Upper lobe of right lung (tissue), 1 donor: Measurements from ENCODE around the gene GDPD5. TPM values are rescaled to one million over a fixed set of nuclear protein-coding genes. Genes with fewer than 3 reads are reported as not detected.

Experiments
- ATAC-seq: fragments of 200-7000 bp; cut with Tn5 transposase; one replicate; pipeline ENCODE4 v1.9.1; 2020; ENCODE audit warnings: mild to moderate bottlenecking, moderate library complexity
- DNase-seq: peaks from one replicate; pipeline ENCODE4 v3.0.0-alpha.2; 2020
- H3K27ac ChIP-seq: fragments of 200-600 bp; one replicate; pipeline ENCODE4 v1.8.0; 2022
- H3K27me3 ChIP-seq: fragments of 200-600 bp; one replicate; pipeline ENCODE4 v1.8.0; 2022; ENCODE audit warnings: mild to moderate bottlenecking
- H3K36me3 ChIP-seq: fragments of 200-600 bp; one replicate; pipeline ENCODE4 v1.8.0; 2022
- H3K4me1 ChIP-seq: fragments of 200-600 bp; one replicate; pipeline ENCODE4 v1.8.0; 2022
- H3K4me3 ChIP-seq: fragments of 200-600 bp; one replicate; pipeline ENCODE4 v1.8.0; 2022; ENCODE audit warnings: mild to moderate bottlenecking
- H3K9me3 ChIP-seq: fragments of 200-600 bp; one replicate; pipeline ENCODE4 v1.8.0; 2022
- intact Hi-C: fragments of 100-400 bp; cut with DNase I; formaldehyde crosslinking; loops from one replicate; pipeline ENCODE4 v1.11.0; 2022
- total RNA-seq: library from RNA; stranded (reverse); fragmentation: NEBNext Ultra II Directional; extraction: Animal tissue kit (Norgen Biotek cat#: 25700); gene quantifications from one replicate; pipeline ENCODE4 v1.2.1, GENCODE V29; 2021
- TF ChIP-seq, protein P1 (sequence below): fragments of 200-600 bp; IDR thresholded peaks from one replicate; pipeline ENCODE4 v1.8.0; 2022; ENCODE audit warnings: antibody characterized with exemption
- donor health status: DM: no; HTN: yes; CAD: no; lungs with severe emphysema.

Gene GDPD5
- total RNA-seq, 1 donor from 2014 or later = 19.3 TPM

DNA sequence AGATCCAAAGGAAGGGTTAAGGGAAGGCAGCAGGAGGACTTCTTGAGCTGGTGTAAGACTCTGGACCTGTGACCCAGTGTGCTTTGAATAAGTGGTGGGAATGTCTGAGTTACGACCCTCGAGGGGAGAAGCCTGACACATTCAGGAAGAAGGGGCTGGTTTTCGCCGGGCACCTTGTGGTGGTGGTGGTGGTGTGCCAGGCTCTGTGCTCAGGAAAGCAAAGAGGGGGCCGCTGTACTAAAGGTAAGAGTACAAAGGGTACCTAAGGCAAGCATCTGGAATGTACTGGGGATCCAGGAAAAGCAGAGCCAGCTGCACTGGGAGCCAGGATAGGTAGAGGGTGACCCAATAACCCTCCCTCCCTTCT, 99.0 kb downstream of the GDPD5 start:
- TF ChIP-seq, protein P1, sequence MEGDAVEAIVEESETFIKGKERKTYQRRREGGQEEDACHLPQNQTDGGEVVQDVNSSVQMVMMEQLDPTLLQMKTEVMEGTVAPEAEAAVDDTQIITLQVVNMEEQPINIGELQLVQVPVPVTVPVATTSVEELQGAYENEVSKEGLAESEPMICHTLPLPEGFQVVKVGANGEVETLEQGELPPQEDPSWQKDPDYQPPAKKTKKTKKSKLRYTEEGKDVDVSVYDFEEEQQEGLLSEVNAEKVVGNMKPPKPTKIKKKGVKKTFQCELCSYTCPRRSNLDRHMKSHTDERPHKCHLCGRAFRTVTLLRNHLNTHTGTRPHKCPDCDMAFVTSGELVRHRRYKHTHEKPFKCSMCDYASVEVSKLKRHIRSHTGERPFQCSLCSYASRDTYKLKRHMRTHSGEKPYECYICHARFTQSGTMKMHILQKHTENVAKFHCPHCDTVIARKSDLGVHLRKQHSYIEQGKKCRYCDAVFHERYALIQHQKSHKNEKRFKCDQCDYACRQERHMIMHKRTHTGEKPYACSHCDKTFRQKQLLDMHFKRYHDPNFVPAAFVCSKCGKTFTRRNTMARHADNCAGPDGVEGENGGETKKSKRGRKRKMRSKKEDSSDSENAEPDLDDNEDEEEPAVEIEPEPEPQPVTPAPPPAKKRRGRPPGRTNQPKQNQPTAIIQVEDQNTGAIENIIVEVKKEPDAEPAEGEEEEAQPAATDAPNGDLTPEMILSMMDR = no peak
- DNase-seq (no peak), ATAC-seq (no peak)
- H3K27me3 ChIP-seq = peaks cover 13% of the 10 kb centered on the region
- no peak overlapping the region for H3K27ac ChIP-seq
- intact Hi-C loops = no loop called here
- H3K36me3 ChIP-seq = peaks cover 4% of the 10 kb centered on the region
- H3K9me3 ChIP-seq = no peaks in the 10 kb centered on the region
- H3K4me3 ChIP-seq = no peak overlapping the region
- peaks cover 18% of the 10 kb centered on the region for H3K4me1 ChIP-seq

DNA sequence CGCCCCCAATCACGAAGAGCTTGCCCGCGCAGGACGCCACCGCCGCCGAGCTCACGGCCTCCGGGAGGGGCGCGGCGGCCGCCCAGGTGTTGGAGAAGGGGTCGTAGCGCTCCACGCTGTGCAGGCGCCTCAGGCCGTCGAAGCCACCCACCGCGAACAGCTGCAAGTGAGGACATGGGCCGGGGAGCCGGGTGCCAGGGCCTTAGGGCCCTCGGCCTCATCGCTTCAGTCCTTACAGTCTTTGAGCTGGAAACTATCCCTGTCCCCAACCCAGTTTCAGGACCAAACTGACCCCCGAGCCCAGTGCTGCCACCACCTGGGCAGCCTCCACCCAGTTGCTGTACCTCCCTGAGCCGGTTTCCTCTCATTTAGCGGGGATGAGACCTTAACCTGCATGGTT, 100.3 kb downstream of the GDPD5 start:
- intact Hi-C loops = no loop called here
- no peak overlapping the region for H3K4me3 ChIP-seq
- no peak overlapping the region for H3K27ac ChIP-seq
- TF ChIP-seq, protein P1 = no peak
- no peak for ATAC-seq
- DNase-seq = no peak
- peaks cover 12% of the 10 kb centered on the region for H3K4me1 ChIP-seq
- peaks cover 4% of the 10 kb centered on the region for H3K27me3 ChIP-seq
- no peaks in the 10 kb centered on the region for H3K9me3 ChIP-seq
- peaks cover 4% of the 10 kb centered on the region for H3K36me3 ChIP-seq

DNA sequence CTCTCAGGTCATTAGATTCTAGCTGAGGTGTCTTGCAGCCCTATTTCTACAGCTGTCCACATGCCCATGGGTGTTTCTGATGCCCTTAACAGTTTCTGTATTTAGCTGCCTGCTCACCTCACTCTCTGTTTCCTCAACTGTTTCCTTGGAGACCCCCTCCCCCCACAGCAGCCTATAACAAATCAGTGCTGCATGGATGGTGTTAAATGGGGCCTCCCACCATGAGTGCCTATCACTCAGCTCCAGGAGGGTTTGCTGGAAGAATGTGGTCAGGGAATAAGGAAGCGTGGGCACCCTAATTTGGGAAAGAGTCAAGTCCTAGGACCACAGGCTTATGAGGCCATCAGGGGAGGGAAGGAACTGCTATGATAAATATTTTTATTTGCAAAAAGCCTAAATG, 101.3 kb downstream of the GDPD5 start:
- no peak for DNase-seq
- H3K27ac ChIP-seq = no peak overlapping the region
- H3K36me3 ChIP-seq = peaks cover 4% of the 10 kb centered on the region
- no peak for ATAC-seq
- TF ChIP-seq, protein P1 = no peak
- peaks cover 15% of the 10 kb centered on the region for H3K4me1 ChIP-seq
- no peak overlapping the region for H3K4me3 ChIP-seq
- no peaks in the 10 kb centered on the region for H3K9me3 ChIP-seq
- H3K27me3 ChIP-seq = peaks cover 4% of the 10 kb centered on the region
- intact Hi-C loops = no loop called here

DNA sequence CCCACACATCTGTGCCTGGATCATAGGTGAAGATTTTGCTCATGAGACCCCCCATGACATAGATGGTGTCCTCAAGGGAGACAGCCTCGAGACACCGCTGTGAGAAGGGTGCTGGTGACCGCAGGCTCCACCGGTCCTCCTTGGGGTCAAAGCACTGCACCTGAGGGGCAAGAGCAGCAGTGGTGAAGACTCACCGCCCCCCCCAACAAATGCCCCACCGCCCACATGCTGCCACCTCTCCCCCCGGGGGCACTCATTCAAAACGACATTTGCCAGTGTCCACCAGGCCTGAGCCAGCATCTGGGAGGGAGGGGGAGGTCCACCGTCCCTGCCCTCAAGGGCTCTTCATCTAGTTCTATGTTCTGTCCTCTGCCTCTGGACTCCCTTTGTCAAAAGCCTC, 102.0 kb downstream of the GDPD5 start:
- ATAC-seq (no peak), DNase-seq (no peak)
- intact Hi-C loops = no loop called here
- Histone ChIP-seq H3K9me3 (no peaks in the 10 kb centered on the region), H3K36me3 (peaks cover 4% of the 10 kb centered on the region), H3K4me1 (peaks cover 22% of the 10 kb centered on the region), H3K4me3 (no peak overlapping the region), H3K27me3 (no peaks in the 10 kb centered on the region), H3K27ac (peak overlapping the region; percentile 45)
- TF ChIP-seq, protein P1 = no peak

DNA sequence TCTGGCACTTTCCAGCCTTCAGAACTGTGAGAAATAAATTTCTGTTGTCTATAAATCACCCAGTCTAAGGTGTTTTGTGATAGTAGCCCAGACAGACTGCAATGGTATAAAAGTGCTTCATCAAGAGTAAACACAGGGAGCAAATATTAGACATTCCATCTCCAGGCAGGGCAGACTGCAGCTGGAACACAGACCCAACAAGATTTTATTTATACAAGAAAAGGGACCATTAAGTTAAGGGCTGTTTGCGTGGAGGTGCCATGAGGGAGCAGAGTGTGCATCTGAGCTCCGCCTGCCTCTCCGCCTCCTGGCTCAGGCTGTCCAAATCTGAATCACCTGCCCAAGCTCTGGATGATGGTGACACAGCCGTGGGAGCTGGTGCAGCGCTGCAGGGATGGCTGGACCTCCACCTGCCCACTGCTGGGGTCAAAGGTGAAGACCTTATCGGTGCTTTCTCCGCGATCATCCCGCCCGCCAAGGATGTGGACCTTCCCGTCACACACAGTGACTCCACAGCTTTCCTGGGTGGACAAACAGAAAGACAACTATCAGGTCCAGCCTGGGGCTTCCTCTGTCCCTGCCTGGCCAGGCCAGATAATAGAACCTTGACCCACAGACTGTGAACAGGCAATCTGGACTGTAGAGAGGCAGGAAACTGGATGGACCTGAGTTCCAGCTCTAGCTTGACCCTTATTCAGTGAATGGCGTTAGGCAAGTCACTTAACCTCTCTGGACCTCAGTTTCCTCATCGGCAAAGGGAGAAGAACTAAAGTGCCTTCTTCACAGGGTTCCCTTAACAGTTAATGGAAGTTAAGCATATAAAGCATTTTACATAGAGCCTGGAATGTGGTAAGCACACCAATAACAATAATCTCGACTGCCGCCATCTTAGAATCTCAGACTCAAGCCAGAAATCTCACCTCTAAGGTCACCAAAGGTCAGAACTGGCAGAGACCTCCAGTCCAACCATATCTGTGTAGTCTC, 103.2 kb downstream of the GDPD5 start:
- Histone ChIP-seq H3K36me3 (peaks cover 4% of the 10 kb centered on the region), H3K9me3 (no peaks in the 10 kb centered on the region), H3K27me3 (no peaks in the 10 kb centered on the region), H3K27ac (peak overlapping the region; percentile 75), H3K4me3 (no peak overlapping the region), H3K4me1 (peaks cover 25% of the 10 kb centered on the region)
- intact Hi-C loops = no loop called here
- DNase-seq (peak; percentile 77), ATAC-seq (peak; percentile 87)
- TF ChIP-seq, protein P1 = no peak
